GM12801 (cell line): ENCODE measurements around the gene PI4KA.

Source experiments
- TF ChIP-seq, protein P1 (sequence below): IDR thresholded peaks from one replicate; pipeline ENCODE4 v1.5.1; 2011; ENCODE audit warnings: control low read depth; ENCODE audit not compliant: insufficient read length; ENCODE audit errors: extremely low read depth

PI4KA gene

DNA sequence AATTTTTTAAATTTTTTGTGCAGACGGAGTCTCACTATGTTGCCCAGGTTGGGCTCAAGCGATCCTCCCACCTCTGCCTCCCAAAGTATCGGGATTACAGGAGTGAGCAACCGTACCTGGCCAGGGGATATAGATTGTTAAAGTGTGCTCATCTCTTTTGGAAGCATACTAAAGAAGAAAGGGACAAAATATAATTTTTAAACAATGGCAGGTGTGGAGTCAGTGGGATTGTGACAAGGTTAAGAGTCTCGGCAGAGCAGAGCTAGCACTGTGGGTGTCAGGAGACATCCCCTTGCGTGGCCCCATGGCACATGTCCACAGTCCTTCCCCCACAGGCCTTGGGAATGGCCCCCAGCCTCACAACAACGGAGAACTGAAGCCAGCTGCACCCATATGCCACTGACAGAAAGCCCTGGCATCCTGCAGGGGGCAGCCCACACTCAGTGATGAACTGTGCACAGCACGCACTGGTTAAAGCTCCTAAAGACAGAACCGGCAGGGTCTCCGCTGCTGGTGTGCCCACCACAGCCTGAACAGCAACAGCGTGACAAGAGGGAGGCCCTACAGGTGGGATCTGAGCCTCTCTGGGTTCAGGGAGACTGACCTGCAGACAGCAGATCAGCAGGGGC, 54.8 kb downstream of the PI4KA start:
- TF ChIP-seq, protein P1, sequence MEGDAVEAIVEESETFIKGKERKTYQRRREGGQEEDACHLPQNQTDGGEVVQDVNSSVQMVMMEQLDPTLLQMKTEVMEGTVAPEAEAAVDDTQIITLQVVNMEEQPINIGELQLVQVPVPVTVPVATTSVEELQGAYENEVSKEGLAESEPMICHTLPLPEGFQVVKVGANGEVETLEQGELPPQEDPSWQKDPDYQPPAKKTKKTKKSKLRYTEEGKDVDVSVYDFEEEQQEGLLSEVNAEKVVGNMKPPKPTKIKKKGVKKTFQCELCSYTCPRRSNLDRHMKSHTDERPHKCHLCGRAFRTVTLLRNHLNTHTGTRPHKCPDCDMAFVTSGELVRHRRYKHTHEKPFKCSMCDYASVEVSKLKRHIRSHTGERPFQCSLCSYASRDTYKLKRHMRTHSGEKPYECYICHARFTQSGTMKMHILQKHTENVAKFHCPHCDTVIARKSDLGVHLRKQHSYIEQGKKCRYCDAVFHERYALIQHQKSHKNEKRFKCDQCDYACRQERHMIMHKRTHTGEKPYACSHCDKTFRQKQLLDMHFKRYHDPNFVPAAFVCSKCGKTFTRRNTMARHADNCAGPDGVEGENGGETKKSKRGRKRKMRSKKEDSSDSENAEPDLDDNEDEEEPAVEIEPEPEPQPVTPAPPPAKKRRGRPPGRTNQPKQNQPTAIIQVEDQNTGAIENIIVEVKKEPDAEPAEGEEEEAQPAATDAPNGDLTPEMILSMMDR: no peak

DNA sequence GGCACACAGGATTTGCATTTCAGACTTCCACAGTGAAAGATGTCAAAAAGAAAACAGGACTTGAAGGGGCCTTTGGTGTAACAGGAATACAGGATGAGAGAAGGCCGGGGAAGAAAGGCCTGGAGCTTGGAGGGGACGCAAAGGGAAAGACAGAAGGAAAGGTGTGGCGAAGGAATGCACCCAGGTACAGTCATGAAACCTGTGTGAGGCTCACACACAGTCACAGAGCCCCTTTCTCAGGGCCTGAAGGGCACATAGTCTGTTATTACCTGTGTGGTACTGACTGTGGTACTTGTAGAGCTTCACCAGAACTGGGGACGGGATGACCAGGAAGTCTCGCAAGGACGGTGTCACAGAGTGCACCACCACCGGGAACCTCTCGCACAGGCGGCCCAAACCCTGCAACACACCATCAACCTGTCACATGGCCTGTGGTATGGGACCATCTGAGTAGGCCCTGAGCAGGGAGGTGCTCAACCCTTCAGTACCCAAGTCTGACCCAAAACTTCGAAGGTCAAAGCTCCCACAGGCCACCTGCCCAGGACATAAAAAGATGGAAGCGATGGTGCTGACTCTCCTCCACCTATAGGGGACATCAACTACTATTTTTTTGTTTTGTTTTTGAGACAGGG, 55.6 kb downstream of the PI4KA start:
- TF ChIP-seq, protein P1: no peak

DNA sequence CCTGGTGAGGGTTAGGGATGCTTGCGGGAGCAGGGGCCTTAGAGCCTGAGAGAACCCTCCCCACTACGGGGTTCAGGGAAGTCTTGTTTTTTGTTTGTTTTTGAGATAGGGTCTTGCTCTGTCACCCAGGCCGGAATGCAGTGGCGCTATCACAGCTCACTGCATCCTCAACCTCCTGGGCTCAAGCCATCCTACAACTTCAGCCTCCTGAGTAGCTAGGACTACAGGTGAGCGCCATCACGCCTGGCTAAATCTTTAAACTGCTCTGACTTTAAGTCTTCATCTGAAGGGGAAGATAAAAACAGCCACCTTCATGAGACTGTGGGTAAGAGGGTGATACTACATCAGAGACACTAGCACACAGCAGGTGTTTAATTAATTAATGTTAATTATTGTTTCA, 56.2 kb downstream of the PI4KA start:
- TF ChIP-seq, protein P1: no peak

DNA sequence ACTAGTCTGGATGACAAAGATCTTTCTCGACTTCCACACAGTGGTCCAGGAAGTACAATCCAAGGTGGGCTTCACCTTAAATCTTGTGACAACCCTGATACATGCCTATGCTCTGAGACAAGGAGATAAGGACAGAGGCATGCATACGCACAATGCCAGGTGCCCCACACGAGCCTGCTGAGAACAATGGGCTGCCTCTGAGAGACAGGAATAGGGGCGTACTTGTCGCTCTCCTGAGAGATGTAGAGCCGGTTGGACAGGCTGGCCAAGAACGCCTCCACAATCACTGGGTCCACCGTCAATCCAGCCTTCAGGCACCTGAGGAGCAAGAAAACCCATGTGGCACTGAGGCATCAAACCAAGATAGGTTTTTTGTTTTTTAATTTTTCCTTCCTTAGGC, 59.2 kb downstream of the PI4KA start:
- TF ChIP-seq, protein P1: no peak

DNA sequence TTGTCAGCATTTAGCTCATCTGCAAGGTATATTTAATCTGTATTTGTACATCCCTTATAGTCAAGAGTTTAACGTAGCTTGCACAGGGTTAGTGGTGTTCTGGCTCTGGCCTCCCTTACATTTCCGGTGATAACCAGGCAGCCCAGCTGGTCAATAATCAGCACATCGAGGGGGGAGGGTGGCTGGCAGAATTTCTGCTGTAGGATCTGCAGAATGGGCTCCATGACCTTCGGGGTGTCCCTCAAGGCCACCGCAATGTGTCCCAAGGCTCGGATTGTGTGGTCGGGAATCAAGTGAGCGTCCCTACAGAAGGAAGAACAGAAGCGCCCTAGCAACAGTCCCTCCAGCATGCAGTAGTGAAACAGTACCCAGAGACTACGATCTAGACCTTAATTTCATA, 59.6 kb downstream of the PI4KA start:
- TF ChIP-seq, protein P1: no peak

DNA sequence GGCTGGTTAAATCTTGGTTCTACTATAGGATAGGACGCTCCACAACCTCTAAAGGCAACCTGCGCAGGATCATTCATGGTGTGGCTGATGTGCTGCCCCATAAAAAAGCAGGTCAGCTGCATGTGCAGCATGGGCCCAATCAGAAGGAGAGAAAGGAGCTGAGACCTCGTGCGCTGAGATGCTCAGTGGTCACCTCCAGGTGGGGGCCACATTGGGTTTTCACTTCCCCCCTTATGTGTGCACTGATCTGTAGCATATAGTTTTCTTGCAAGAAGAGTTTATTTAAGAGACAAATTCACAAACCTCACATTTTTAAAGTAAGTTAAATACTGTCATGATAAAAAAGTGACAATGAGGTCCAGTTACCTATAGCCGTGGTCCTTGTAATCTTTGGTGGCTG, 60.4 kb downstream of the PI4KA start:
- TF ChIP-seq, protein P1: no peak

DNA sequence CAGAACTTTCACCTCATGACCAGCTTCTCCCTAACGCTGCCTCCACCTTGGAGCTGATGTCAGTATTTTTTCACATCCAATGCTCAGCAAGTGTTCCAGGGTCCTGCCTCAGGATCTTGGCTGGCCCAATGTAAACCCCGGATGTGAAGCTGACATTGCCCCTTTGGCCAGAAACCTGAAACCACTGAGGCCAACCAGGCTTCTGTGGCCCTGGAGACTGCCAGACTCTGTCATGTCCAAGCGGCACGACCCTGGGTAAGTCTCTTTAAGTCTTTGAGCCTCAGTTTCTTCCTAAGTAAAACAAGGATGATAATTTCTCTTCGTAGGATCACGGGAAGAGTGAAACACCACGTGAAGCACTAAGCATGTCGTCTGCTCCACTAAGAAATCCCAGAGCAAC, 61.9 kb downstream of the PI4KA start:
- TF ChIP-seq, protein P1: no peak
